Stomach (tissue), 4 donors: ENCODE results near the gene MUC20.

ENCODE experiments used
- POLR2A ChIP-seq, 4 donors: fragments of 450-650 bp; IDR thresholded peaks; one replicate each; pipeline ENCODE4 v1.6.1; 2016; ENCODE audit warnings: antibody characterized with exemption in 4 of 4, control low read depth in 2 of 4, mild to moderate bottlenecking in 1 of 4, moderate library complexity in 1 of 4
- TF ChIP-seq, protein P1 (sequence below), 7 experiments: fragments of 450-650 bp in 4 of 7; fragments of 200-600 bp in 3 of 7; sonication (generic) in 3 of 7; IDR thresholded peaks; one replicate each; pipeline ENCODE4 v1.5.1; 2016 to 2019; ENCODE audit warnings: antibody characterized with exemption in 7 of 7, control low read depth in 2 of 7, mild to moderate bottlenecking in 1 of 7

DNA sequence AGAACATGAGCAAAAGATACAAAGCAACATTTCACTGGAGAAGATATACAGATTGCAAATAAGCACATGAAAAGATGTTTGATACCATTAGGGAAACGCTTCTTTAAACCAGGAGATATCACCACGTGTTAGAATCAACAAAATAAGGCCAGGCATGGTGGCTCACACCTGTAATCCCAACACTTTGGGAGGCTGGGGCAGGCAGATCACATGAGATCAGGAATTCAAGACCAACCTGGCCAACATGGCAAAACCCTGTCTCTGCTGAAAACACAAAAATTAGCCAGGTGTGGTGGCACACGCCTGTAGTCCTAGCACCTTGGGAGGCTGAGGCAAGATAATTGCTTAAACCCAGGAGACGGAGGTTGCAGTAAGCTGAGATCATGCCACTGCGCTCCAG, 20.5 kb upstream of the MUC20 start:
- TF ChIP-seq POLR2A (IDR thresholded peaks at IDR 0.05) = no peak
- TF ChIP-seq, protein P1, sequence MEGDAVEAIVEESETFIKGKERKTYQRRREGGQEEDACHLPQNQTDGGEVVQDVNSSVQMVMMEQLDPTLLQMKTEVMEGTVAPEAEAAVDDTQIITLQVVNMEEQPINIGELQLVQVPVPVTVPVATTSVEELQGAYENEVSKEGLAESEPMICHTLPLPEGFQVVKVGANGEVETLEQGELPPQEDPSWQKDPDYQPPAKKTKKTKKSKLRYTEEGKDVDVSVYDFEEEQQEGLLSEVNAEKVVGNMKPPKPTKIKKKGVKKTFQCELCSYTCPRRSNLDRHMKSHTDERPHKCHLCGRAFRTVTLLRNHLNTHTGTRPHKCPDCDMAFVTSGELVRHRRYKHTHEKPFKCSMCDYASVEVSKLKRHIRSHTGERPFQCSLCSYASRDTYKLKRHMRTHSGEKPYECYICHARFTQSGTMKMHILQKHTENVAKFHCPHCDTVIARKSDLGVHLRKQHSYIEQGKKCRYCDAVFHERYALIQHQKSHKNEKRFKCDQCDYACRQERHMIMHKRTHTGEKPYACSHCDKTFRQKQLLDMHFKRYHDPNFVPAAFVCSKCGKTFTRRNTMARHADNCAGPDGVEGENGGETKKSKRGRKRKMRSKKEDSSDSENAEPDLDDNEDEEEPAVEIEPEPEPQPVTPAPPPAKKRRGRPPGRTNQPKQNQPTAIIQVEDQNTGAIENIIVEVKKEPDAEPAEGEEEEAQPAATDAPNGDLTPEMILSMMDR (IDR thresholded peaks at IDR 0.05) = no peak
